Activated B cell treated with CpG ODN at 0.5 μM for 24 hours (primary cell): ENCODE data around the gene CD63. TPM values are rescaled to one million over a fixed set of nuclear protein-coding genes. Genes with fewer than 3 reads are reported as not detected.
A peak's percentile ranks its signal among the peaks of the same experiment; 100 is the strongest.

Source experiments
- ATAC-seq: fragments of 200-7000 bp; cut with Tn5 transposase; one replicate; pipeline ENCODE4 v1.10.0; 2021; ENCODE audit warnings: low read depth, mild to moderate bottlenecking, moderate library complexity
- CTCF ChIA-PET: fragments of 350-600 bp; sonication (Branson Sonifier 250); formaldehyde crosslinking; loops from one replicate; lab custom pipeline; 2021; ENCODE audit warnings: antibody characterized with exemption; lab: Charles Lee
- POLR2A ChIA-PET: fragments of 350-600 bp; sonication (Branson Sonifier 250); formaldehyde crosslinking; loops from one replicate; lab custom pipeline; 2021; ENCODE audit warnings: antibody characterized with exemption; lab: Charles Lee
- DNase-seq: peaks from one replicate; pipeline ENCODE4 v3.0.0; 2022
- H3K27ac Mint-ChIP-seq: one replicate; pipeline ENCODE4 v1.8.0; 2020; ENCODE audit warnings: mixed read lengths
- H3K27me3 Mint-ChIP-seq: one replicate; pipeline ENCODE4 v1.8.0; 2021; ENCODE audit warnings: mixed read lengths
- H3K36me3 Mint-ChIP-seq: one replicate; pipeline ENCODE4 v1.8.0; 2021; ENCODE audit warnings: low read depth, mixed read lengths
- H3K4me1 Mint-ChIP-seq: one replicate; pipeline ENCODE4 v1.8.0; 2021; ENCODE audit warnings: mixed read lengths
- H3K4me3 Mint-ChIP-seq: one replicate; pipeline ENCODE4 v1.8.0; 2020; ENCODE audit warnings: mild to moderate bottlenecking, mixed read lengths
- H3K9me3 Mint-ChIP-seq: one replicate; pipeline ENCODE4 v1.8.0; 2020; ENCODE audit warnings: mixed read lengths
- CTCF ChIP-seq: fragments of 200-600 bp; IDR thresholded peaks from one replicate; pipeline ENCODE4 v1.8.0; 2022; ENCODE audit warnings: antibody characterized with exemption, mild to moderate bottlenecking
- intact Hi-C: fragments of 100-400 bp; cut with micrococcal nuclease; formaldehyde crosslinking; loops from one replicate; pipeline ENCODE4 v1.15.1; 2024
- total RNA-seq: library from RNA; stranded (reverse); gene quantifications from 2 replicates; pipeline ENCODE4 v1.2.3, GENCODE V29; 2022

CD63 gene
- total RNA-seq, 1 donor from 2014 or later = 104 TPM

- H3K27me3 Mint-ChIP-seq = peaks cover 4% of the 10 kb centered on the region
- CTCF ChIA-PET = no interaction called here
- H3K9me3 Mint-ChIP-seq = no peaks in the 10 kb centered on the region
- peaks cover 23% of the 10 kb centered on the region for H3K4me1 Mint-ChIP-seq
- H3K27ac Mint-ChIP-seq = no peak within 1 kb of the TSS
- H3K4me3 Mint-ChIP-seq = peak within 1 kb of the TSS; percentile 86
- ATAC-seq = peak; percentile 89
- intact Hi-C loops = loop anchor here (2.0 kb wide), 2 partner anchors 25 to 35 kb away; no protein-coding TSS in a partner anchor
- POLR2A ChIA-PET = interaction anchor here (0.5 to 1.8 kb wide), 5 partner anchors 8 to 1404 kb away, joined by 3 to 9 read pairs (median 3); partner anchors contain the start of gene BLOC1S1
- H3K36me3 Mint-ChIP-seq = no peaks in the 10 kb centered on the region
- DNase-seq = peak; percentile 64
- TF ChIP-seq CTCF = no peak
Measured at GRCh38 chr12:55707841-55708694, 20.7 kb downstream of the CD63 start, which contains the start of gene ITGA7. Gene ITGA7 (minus strand): TSS chr12:55707904. CDS start chr12:55707682, 222 bp downstream.

GRCh38 chr12:55707219-55707671, 21.6 kb downstream of the CD63 start:
- Mint-ChIP-seq H3K9me3 (no peaks in the 10 kb centered on the region), H3K36me3 (no peaks in the 10 kb centered on the region), H3K27ac (no peak overlapping the region), H3K4me1 (peaks cover 23% of the 10 kb centered on the region), H3K4me3 (peak overlapping the region; percentile 86), H3K27me3 (peaks cover 4% of the 10 kb centered on the region)
- POLR2A ChIA-PET = interaction anchor here (0.5 to 1.8 kb wide), 5 partner anchors 9 to 1405 kb away, joined by 3 to 9 read pairs (median 3); partner anchors contain the start of gene BLOC1S1
- intact Hi-C loops = loop anchor here (2.0 kb wide), 2 partner anchors 24 to 34 kb away; no protein-coding TSS in a partner anchor
- TF ChIP-seq CTCF = no peak
- DNase-seq (no peak), ATAC-seq (peak; percentile 32)
- CTCF ChIA-PET = interaction anchor here (0.7 to 1.9 kb wide), 3 partner anchors 9 to 61 kb away, joined by 3 to 4 read pairs (median 4); partner anchors contain the start of gene BLOC1S1

- H3K9me3 Mint-ChIP-seq = no peaks in the 10 kb centered on the region
- no peak for TF ChIP-seq CTCF
- H3K27me3 Mint-ChIP-seq = peaks cover 4% of the 10 kb centered on the region
- intact Hi-C loops = loop anchor here (2.0 kb wide), 2 partner anchors 24 to 34 kb away; no protein-coding TSS in a partner anchor
- no peak for DNase-seq
- POLR2A ChIA-PET = interaction anchor here (1.1 to 1.8 kb wide), 3 partner anchors 9 to 32 kb away, joined by 3 to 9 read pairs (median 4); partner anchors contain the start of gene BLOC1S1
- H3K27ac Mint-ChIP-seq = no peak overlapping the region
- no peaks in the 10 kb centered on the region for H3K36me3 Mint-ChIP-seq
- H3K4me1 Mint-ChIP-seq = peaks cover 23% of the 10 kb centered on the region
- H3K4me3 Mint-ChIP-seq = peak overlapping the region; percentile 86
- CTCF ChIA-PET = interaction anchor here (0.7 to 1.9 kb wide), 5 partner anchors 9 to 61 kb away, joined by 3 to 5 read pairs (median 4); partner anchors contain the start of gene BLOC1S1
- ATAC-seq = no peak
Measured at GRCh38 chr12:55706568-55707218, 22.1 kb downstream of the CD63 start.

GRCh38 chr12:55705782-55706402, 22.9 kb downstream of the CD63 start:
- Mint-ChIP-seq H3K9me3 (no peaks in the 10 kb centered on the region), H3K36me3 (no peaks in the 10 kb centered on the region), H3K4me1 (peaks cover 23% of the 10 kb centered on the region), H3K4me3 (peak overlapping the region; percentile 11), H3K27ac (no peak overlapping the region), H3K27me3 (peaks cover 4% of the 10 kb centered on the region)
- CTCF ChIA-PET = interaction anchor here (1.1 to 1.9 kb wide), 4 partner anchors 10 to 50 kb away, joined by 3 to 5 read pairs (median 4); partner anchors contain the start of gene BLOC1S1
- intact Hi-C loops = loop anchor here (2.0 kb wide), 2 partner anchors 23 to 33 kb away; no protein-coding TSS in a partner anchor
- DNase-seq (no peak), ATAC-seq (no peak)
- POLR2A ChIA-PET = interaction anchor here (1.1 to 1.8 kb wide), 3 partner anchors 10 to 33 kb away, joined by 3 to 9 read pairs (median 4); partner anchors contain the start of gene BLOC1S1
- TF ChIP-seq CTCF = no peak
